Adipocyte (in vitro differentiated cells): ENCODE measurements around the gene PHF8.
A peak's percentile ranks its signal among the peaks of the same experiment; 100 is the strongest.

ENCODE experiments used
- DNase-seq: peaks from one replicate; pipeline ENCODE4 v3.0.0-alpha.2; 2015; ENCODE audit warnings: low read depth
- H3K27me3 ChIP-seq: replicated peaks from 2 replicates; pipeline ENCODE4 v1.7.0; 2013; ENCODE audit warnings: mild to moderate bottlenecking, low read length, moderate library complexity; ENCODE audit not compliant: control insufficient read depth, insufficient read depth
- H3K36me3 ChIP-seq: 2 replicates; pipeline ENCODE4 v1.7.0; 2013; ENCODE audit warnings: low read length, mild to moderate bottlenecking, moderate library complexity; ENCODE audit not compliant: control insufficient read depth, insufficient read depth, severe bottlenecking
- H3K4me1 ChIP-seq: 2 replicates; pipeline ENCODE4 v1.7.0; 2013; ENCODE audit warnings: mild to moderate bottlenecking, low read length, moderate library complexity; ENCODE audit not compliant: control insufficient read depth, insufficient read depth
- H3K4me3 ChIP-seq: 2 replicates; pipeline ENCODE4 v1.7.0; 2013; ENCODE audit warnings: mild to moderate bottlenecking, low read length, moderate library complexity
- H3K9ac ChIP-seq: 2 replicates; pipeline ENCODE4 v1.7.0; 2013; ENCODE audit warnings: mild to moderate bottlenecking, low read length, moderate library complexity
- H3K9me3 ChIP-seq: 2 replicates; pipeline ENCODE4 v1.7.0; 2013; ENCODE audit warnings: mild to moderate bottlenecking, low read length, moderate library complexity; ENCODE audit not compliant: control insufficient read depth

Gene PHF8

DNA sequence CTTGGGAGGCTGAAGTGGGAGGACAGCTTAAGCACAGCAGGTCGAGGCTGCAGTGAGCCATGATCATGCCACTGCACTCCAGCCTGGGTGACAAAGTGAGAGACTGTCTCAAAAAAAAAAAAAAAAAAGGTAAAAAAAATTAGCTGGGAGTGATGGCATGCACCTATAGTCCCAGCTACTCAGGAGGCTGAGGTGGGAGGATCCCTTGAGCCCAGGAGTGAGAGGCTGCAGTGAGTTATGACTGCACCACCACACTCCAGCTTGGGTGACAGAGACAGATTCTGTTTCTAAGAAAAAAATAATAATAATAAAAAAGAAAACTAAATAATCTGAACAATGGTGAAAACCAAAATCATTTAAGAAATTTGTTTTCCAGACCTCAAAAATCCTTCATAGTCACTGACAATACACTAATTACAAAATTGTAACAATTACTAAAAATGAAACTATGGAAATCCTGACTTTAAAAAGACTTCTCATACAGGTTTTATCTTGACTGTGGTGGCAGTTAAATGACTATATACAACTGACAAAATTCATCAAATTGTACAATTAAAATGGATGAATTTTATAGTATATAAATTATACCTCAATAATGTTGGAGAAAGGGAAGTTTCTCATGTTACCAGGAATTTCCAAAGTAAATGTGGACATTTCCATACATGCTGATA, 31.3 kb downstream of the PHF8 start:
- Histone ChIP-seq H3K4me1 (no peaks in the 10 kb centered on the region), H3K27me3 (no peaks in the 10 kb centered on the region), H3K36me3 (peaks cover 40% of the 10 kb centered on the region), H3K9ac (no peak overlapping the region), H3K4me3 (no peak overlapping the region), H3K9me3 (no peaks in the 10 kb centered on the region)
- no peak for DNase-seq

DNA sequence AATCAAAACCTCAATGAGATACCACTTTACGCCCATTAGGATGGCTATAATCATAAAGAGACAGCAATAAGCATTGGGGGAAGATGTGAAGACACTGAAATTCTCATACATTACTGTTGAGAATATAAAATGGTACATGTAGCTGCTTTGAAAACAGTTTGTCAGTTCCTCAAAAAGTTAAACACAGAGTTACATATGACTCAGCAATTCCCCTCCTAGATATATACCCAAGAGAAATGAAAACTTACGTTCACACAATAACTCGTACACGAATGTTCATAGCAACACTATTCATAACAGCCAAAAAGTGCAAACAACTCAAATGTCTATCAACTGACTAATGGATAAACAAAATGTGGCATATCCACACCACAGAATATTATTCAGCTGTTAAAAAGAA, 36.6 kb downstream of the PHF8 start:
- DNase-seq = no peak
- Histone ChIP-seq H3K4me1 (no peaks in the 10 kb centered on the region), H3K9me3 (no peaks in the 10 kb centered on the region), H3K4me3 (no peak overlapping the region), H3K9ac (no peak overlapping the region), H3K27me3 (peaks cover 3% of the 10 kb centered on the region), H3K36me3 (peaks cover 13% of the 10 kb centered on the region)

DNA sequence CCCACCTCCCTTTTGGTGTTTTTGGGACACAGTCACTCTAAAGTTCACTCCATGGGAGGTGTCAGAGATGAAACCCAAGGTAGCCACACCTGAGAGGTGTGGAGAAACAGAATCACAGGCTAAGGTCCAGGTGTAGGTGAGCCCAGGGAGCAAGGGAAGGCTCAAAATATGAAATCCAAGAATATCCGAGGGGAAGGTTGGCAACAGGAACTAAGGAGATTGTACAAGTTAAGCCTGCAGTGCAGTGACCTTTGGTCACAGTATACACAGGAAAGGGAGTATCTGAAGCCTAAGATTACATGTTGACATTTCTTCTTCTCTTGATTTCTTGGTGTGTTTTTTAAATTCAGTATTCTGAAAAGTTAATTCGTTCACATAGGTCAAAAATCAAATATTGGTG, 46.5 kb downstream of the PHF8 start:
- peaks cover 60% of the 10 kb centered on the region for H3K36me3 ChIP-seq
- no peaks in the 10 kb centered on the region for H3K9me3 ChIP-seq
- H3K9ac ChIP-seq = no peak overlapping the region
- no peak for DNase-seq
- H3K4me1 ChIP-seq = no peaks in the 10 kb centered on the region
- peaks cover 3% of the 10 kb centered on the region for H3K27me3 ChIP-seq
- H3K4me3 ChIP-seq = no peak overlapping the region

DNA sequence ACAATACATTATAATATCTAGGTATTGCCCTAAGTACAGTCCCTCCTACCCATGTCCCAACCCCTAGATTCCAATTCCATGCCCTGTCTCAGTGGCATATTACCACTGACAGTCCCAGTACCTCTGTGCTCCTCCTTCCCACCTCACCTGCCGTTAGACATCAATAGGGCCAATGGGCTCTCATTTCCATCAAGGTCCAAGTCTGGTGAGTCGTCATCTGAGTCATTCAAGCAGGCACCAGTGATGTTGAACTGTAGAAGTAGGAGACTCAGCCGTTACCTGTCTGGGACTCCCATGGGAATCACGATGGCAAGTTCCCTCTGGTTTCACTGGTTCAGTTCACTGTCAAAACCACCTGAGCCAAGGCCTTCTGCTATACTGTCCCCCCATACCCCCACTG, 51.7 kb downstream of the PHF8 start:
- H3K4me1 ChIP-seq = no peaks in the 10 kb centered on the region
- H3K9ac ChIP-seq = no peak overlapping the region
- H3K4me3 ChIP-seq = no peak overlapping the region
- H3K9me3 ChIP-seq = no peaks in the 10 kb centered on the region
- DNase-seq = no peak
- H3K27me3 ChIP-seq = no peaks in the 10 kb centered on the region
- peaks cover 34% of the 10 kb centered on the region for H3K36me3 ChIP-seq

DNA sequence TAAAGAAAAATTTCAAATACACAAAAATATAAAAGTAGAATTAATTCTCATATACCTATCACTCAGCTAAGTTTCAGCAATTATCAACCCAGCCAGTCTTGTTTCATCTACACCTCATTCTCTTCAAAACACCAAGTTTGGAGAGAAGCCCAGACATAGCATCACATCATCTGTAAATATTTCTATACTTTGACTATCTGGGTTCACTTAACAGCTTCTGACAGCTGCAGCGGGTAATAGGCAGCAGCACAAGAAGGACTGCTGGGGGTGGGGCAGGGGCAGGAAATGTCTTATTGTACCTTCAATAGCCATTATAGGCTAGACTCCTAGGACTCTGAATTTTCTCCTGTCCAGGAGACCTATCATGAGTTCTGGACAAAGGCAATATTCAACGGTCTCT, 54.1 kb downstream of the PHF8 start:
- H3K9ac ChIP-seq = no peak overlapping the region
- H3K36me3 ChIP-seq = peaks cover 51% of the 10 kb centered on the region
- H3K4me1 ChIP-seq = no peaks in the 10 kb centered on the region
- H3K9me3 ChIP-seq = no peaks in the 10 kb centered on the region
- H3K27me3 ChIP-seq = no peaks in the 10 kb centered on the region
- no peak for DNase-seq
- no peak overlapping the region for H3K4me3 ChIP-seq

DNA sequence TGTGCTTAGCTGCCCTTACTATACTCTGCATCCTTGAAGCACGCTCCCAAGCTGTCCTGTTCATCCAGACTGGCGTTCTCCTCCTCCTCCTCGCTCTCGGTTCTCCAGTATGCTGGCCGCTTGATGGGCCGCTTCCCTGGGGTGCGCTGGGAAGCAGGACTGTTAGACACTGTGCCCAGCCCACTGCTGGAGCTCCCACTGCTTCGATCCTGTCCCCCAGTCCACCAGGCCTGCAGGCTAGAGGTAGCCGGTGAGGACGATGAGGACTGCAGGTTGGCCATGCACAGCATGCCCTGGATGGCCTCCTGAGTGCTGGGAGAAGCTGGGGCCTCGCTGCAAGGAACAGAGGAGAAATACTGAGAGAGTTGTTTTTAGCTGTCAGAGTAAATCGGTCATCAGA, 59.4 kb downstream of the PHF8 start:
- no peaks in the 10 kb centered on the region for H3K9me3 ChIP-seq
- H3K27me3 ChIP-seq = no peaks in the 10 kb centered on the region
- H3K36me3 ChIP-seq = peaks cover 42% of the 10 kb centered on the region
- H3K4me3 ChIP-seq = no peak overlapping the region
- no peak overlapping the region for H3K9ac ChIP-seq
- DNase-seq = no peak
- H3K4me1 ChIP-seq = no peaks in the 10 kb centered on the region

DNA sequence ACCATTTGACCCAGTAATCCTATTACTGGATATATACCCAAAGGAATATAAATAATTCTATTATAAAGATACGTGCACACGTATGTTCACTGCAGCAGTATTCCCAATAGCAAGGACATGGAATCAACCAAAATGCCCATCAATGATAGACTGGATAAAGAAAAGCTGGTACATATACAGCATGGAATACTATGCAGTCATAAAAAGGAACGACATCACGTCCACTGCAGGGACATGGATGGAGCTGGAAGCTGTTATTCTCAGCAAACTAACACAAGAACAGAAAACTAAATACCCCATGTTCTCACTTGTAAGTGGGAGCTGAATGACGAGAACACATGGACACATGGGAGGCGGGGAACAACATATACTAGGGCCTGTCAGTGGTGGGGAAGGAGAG, 69.7 kb downstream of the PHF8 start:
- no peaks in the 10 kb centered on the region for H3K27me3 ChIP-seq
- H3K36me3 ChIP-seq = peaks cover 18% of the 10 kb centered on the region
- no peak for DNase-seq
- H3K4me1 ChIP-seq = no peaks in the 10 kb centered on the region
- H3K9me3 ChIP-seq = peaks cover 10% of the 10 kb centered on the region
- H3K4me3 ChIP-seq = no peak overlapping the region
- no peak overlapping the region for H3K9ac ChIP-seq

DNA sequence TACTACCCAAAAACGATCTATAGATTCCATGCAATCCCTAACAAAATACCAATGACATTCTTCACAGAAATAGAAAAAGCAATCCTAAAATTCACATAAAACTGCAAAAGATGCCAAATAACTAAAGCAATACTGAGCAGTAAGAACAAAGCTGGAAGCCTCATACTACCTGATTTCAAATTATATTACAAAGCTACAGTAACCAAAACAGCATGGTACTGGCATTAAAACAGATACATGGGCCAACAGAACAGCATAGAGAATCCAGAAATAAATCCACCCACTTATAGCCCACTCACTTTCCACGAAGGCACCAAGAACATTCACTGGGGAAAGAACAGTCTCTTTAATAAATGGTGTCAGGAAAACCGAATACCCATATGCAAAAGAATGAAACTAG, 74.7 kb downstream of the PHF8 start:
- Histone ChIP-seq H3K9ac (no peak overlapping the region), H3K9me3 (peaks cover 14% of the 10 kb centered on the region), H3K27me3 (no peaks in the 10 kb centered on the region), H3K4me3 (no peak overlapping the region), H3K36me3 (peaks cover 12% of the 10 kb centered on the region), H3K4me1 (no peaks in the 10 kb centered on the region)
- DNase-seq = no peak

DNA sequence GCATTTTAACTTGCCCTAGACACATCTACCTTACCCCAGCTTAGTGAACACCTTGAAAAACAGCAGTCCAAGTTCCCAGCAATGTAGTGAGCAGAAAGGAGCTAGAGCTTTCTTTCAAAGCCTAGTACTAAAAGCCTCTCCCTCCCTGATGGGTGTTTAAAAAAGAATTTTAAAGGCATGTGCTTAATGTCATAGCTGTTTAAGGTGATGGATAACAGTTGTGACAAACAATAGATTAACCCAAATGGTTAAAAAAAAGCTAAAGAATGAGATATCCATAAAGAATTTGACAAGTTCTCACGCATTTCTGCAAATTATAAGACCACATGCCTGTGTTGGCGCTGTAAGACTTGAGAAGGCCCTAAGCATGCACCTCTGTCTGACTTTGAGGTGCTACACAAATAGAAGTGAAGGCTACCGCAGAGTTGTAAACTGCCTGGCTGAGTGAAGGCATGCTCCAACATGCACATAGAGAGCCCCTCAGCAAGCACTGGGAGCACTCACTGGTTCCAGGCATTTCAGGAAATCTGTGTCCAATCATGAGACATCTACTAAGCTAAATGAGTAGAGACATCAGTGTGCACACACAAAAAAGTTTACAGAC, 94.0 kb downstream of the PHF8 start:
- H3K9me3 ChIP-seq = no peaks in the 10 kb centered on the region
- DNase-seq = peak; percentile 68
- H3K4me1 ChIP-seq = no peaks in the 10 kb centered on the region
- no peak overlapping the region for H3K9ac ChIP-seq
- H3K4me3 ChIP-seq = no peak overlapping the region
- H3K27me3 ChIP-seq = peaks cover 2% of the 10 kb centered on the region
- peaks cover 15% of the 10 kb centered on the region for H3K36me3 ChIP-seq

DNA sequence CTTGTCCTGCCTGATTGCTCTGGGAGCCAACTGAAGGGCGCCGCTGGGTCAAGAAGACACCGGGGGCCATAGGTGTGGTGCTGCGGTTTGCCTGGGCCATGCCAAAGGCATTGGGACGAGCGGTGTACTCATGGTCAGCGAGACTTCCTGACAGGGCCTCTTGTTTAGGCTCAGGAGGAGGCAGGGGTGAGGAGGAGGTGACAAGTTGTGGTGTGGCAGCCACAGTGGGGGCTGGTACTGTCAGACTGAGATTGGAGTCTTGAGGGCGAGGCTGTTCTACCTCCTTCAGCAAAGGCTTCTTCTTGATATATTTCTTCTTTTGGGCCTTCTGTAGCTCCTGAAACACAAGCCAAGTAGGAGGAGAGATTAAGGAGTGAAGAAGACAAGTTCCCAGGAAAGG, 104.1 kb downstream of the PHF8 start:
- H3K9ac ChIP-seq = no peak overlapping the region
- H3K36me3 ChIP-seq = peaks cover 55% of the 10 kb centered on the region
- DNase-seq = no peak
- peaks cover 3% of the 10 kb centered on the region for H3K27me3 ChIP-seq
- no peaks in the 10 kb centered on the region for H3K4me1 ChIP-seq
- no peak overlapping the region for H3K4me3 ChIP-seq
- no peaks in the 10 kb centered on the region for H3K9me3 ChIP-seq

DNA sequence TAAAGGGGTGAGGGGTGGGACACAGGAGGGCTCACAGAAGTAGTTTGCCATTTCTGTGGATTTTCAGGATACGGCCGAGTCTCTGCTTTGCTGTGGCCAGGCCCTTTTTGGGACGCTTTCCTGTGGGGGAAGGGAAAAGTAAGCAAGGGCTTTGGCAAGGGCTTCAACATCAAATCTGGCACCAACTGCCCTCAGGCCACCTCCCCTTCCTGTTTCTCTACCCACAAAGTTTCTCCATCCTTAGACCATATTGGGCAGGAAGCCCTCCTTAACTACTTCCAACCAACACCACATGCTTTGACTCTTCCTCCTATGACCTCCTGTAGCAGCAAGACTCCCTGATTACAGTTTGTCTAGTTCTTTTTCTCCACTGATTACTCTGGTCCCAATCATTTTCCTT, 105.1 kb downstream of the PHF8 start:
- no peaks in the 10 kb centered on the region for H3K9me3 ChIP-seq
- peaks cover 55% of the 10 kb centered on the region for H3K36me3 ChIP-seq
- peaks cover 3% of the 10 kb centered on the region for H3K27me3 ChIP-seq
- DNase-seq = no peak
- H3K4me1 ChIP-seq = no peaks in the 10 kb centered on the region
- no peak overlapping the region for H3K4me3 ChIP-seq
- H3K9ac ChIP-seq = no peak overlapping the region
